GM06990 (cell line): ENCODE data around the gene TTLL5.

Experiments
- DNase-seq: peaks from one replicate; pipeline ENCODE4 v3.0.0-alpha.2; 2011; ENCODE audit not compliant: insufficient read length; ENCODE audit errors: extremely low read depth
- H3K27me3 ChIP-seq: replicated peaks from 2 replicates; pipeline ENCODE4 v1.6.0; 2011; ENCODE audit warnings: low read length; ENCODE audit not compliant: control insufficient read depth, insufficient read depth
- H3K36me3 ChIP-seq: 2 replicates; pipeline ENCODE4 v1.5.1; 2011; ENCODE audit warnings: low read length; ENCODE audit not compliant: control insufficient read depth, insufficient read depth
- H3K4me3 ChIP-seq: replicated peaks from 2 replicates; pipeline ENCODE4 v1.5.1; 2011; ENCODE audit warnings: low read depth, mild to moderate bottlenecking, control low read depth, low read length
- CTCF ChIP-seq: IDR thresholded peaks from 2 replicates; pipeline ENCODE4 v1.5.1; 2011; ENCODE audit warnings: low read length, control low read depth, mild to moderate bottlenecking, inconsistent platforms; ENCODE audit not compliant: insufficient read depth, poor library complexity, severe bottlenecking

The TTLL5 gene

GRCh38 chr14:75896341-75896740, 235.3 kb downstream of the TTLL5 start:
- TF ChIP-seq CTCF = no peak
- no peak for DNase-seq
- Histone ChIP-seq H3K27me3 (no peaks in the 10 kb centered on the region), H3K36me3 (no peaks in the 10 kb centered on the region), H3K4me3 (no peak overlapping the region)

- no peak for DNase-seq
- no peak for TF ChIP-seq CTCF
- peaks cover 2% of the 10 kb centered on the region; the same call in 1 of the 2 replicates for H3K36me3 ChIP-seq
- H3K4me3 ChIP-seq = no peak overlapping the region
- H3K27me3 ChIP-seq = no peaks in the 10 kb centered on the region
Observed at GRCh38 chr14:75904311-75904710, 243.3 kb downstream of the TTLL5 start.

GRCh38 chr14:75905147-75905904, 244.3 kb downstream of the TTLL5 start:
- no peaks in the 10 kb centered on the region for H3K27me3 ChIP-seq
- DNase-seq = no peak
- no peak for TF ChIP-seq CTCF
- peaks cover 2% of the 10 kb centered on the region; the same call in 1 of the 2 replicates for H3K36me3 ChIP-seq
- H3K4me3 ChIP-seq = no peak overlapping the region

GRCh38 chr14:75906228-75906627, 245.2 kb downstream of the TTLL5 start:
- Histone ChIP-seq H3K4me3 (no peak overlapping the region), H3K27me3 (no peaks in the 10 kb centered on the region), H3K36me3 (peaks cover 2% of the 10 kb centered on the region; the same call in 1 of the 2 replicates)
- no peak for TF ChIP-seq CTCF
- no peak for DNase-seq

- H3K27me3 ChIP-seq = no peaks in the 10 kb centered on the region
- peak; percentile 9 for DNase-seq
- no peak overlapping the region for H3K4me3 ChIP-seq
Observed at GRCh38 chr14:75906680-75907280, 245.7 kb downstream of the TTLL5 start.

More at GRCh38 chr14:75906680-75907280, 245.7 kb downstream of the TTLL5 start:
- peak; percentile 74 for TF ChIP-seq CTCF
- H3K36me3 ChIP-seq = peaks cover 2% of the 10 kb centered on the region; the same call in 1 of the 2 replicates
